ENCODE results near the gene RAB18.
"Not testable (repeated sequence)": the region's sequence is repeated elsewhere in the genome, so short reads cannot be mapped to it uniquely, and the experiment has no call there.

The RAB18 gene

GRCh38 chr10:27547047-27547446, 42.9 kb downstream of the RAB18 start:
- no peak for DNase-seq (ENCODE audit: low spot score)

- DNase-seq (ENCODE audit: low spot score): no peak
These were observed 43.4 kb downstream of the RAB18 start for GRCh38 chr10:27547482-27547881.

- no peak for DNase-seq (ENCODE audit: low spot score)
These were observed 46.7 kb downstream of the RAB18 start for GRCh38 chr10:27550823-27551222.

- peak; percentile 6 for DNase-seq (ENCODE audit: low spot score)
These were observed 54.5 kb downstream of the RAB18 start for GRCh38 chr10:27558612-27559020.

GRCh38 chr10:27561334-27561733, 57.2 kb downstream of the RAB18 start:
- DNase-seq (ENCODE audit: low spot score): no peak

GRCh38 chr10:27564398-27564797, 60.3 kb downstream of the RAB18 start:
- DNase-seq (ENCODE audit: low spot score): no peak

GRCh38 chr10:27564880-27565279, 60.8 kb downstream of the RAB18 start:
- no peak for DNase-seq (ENCODE audit: low spot score)

- DNase-seq (ENCODE audit: low spot score): no peak
These were observed 64.4 kb downstream of the RAB18 start for GRCh38 chr10:27568196-27569175.

- no peak for DNase-seq (ENCODE audit: low spot score)
These were observed 65.8 kb downstream of the RAB18 start for GRCh38 chr10:27569946-27570345.

- DNase-seq (ENCODE audit: low spot score): not testable (repeated sequence)
These were observed 72.9 kb downstream of the RAB18 start for GRCh38 chr10:27577038-27577437.

- DNase-seq (ENCODE audit: low spot score): no peak
These were observed 74.2 kb downstream of the RAB18 start for GRCh38 chr10:27578316-27578715.

- DNase-seq (ENCODE audit: low spot score): no peak
These were observed 77.1 kb downstream of the RAB18 start for GRCh38 chr10:27581225-27581624.

- DNase-seq (ENCODE audit: low spot score): no peak
These were observed 80.2 kb downstream of the RAB18 start for GRCh38 chr10:27584302-27584701.
